OCI-LY1 (cell line): Measurements from ENCODE around the gene TGFB2.

Experiments used
- H2AFZ ChIP-seq: fragments of 200-600 bp; sonication (generic), shearing (Covaris generic); 2 replicates; pipeline ENCODE4 v1.6.0; 2014; ENCODE audit warnings: antibody characterized with exemption, mild to moderate bottlenecking, low read length
- H3F3A ChIP-seq: fragments of 200-600 bp; sonication (generic), shearing (Covaris generic); 2 replicates; pipeline ENCODE4 v1.6.0; 2014; ENCODE audit warnings: mild to moderate bottlenecking, antibody characterized with exemption, low read length, moderate library complexity; ENCODE audit not compliant: insufficient read depth
- H3K27ac ChIP-seq: fragments of 200-600 bp; sonication (generic); 2 replicates; pipeline ENCODE4 v1.5.1; 2014; ENCODE audit warnings: low read length, mixed run types, mild to moderate bottlenecking, low read depth; ENCODE audit not compliant: poor library complexity, severe bottlenecking
- H3K27me3 ChIP-seq: fragments of 200-600 bp; sonication (generic); 2 replicates; pipeline ENCODE4 v1.6.0; 2014; ENCODE audit warnings: antibody characterized with exemption, mild to moderate bottlenecking, low read length, moderate library complexity; ENCODE audit not compliant: insufficient read depth
- H3K36me3 ChIP-seq: fragments of 200-600 bp; sonication (generic); 2 replicates; pipeline ENCODE4 v1.6.1; 2014; ENCODE audit warnings: mild to moderate bottlenecking, antibody characterized with exemption, low read length, moderate library complexity, mixed read lengths; ENCODE audit not compliant: insufficient read depth
- H3K4me1 ChIP-seq: fragments of 200-600 bp; sonication (generic); 2 replicates; pipeline ENCODE4 v1.5.1; 2014; ENCODE audit warnings: mild to moderate bottlenecking, low read length, moderate library complexity; ENCODE audit not compliant: insufficient read depth, severe bottlenecking
- H3K4me2 ChIP-seq: fragments of 200-600 bp; sonication (generic), shearing (Covaris generic); 2 replicates; pipeline ENCODE4 v1.6.1; 2014; ENCODE audit warnings: low read length
- H3K4me3 ChIP-seq: fragments of 200-600 bp; sonication (generic); 2 replicates; pipeline ENCODE4 v1.5.1; 2014; ENCODE audit warnings: low read length, low read depth, mild to moderate bottlenecking, mixed read lengths; ENCODE audit not compliant: poor library complexity, severe bottlenecking
- H3K79me2 ChIP-seq: fragments of 200-600 bp; shearing (Covaris generic); 2 replicates; pipeline ENCODE4 v1.6.1; 2016; ENCODE audit warnings: mixed run types, low read length, mixed read lengths; ENCODE audit not compliant: insufficient read depth
- H3K9ac ChIP-seq: fragments of 200-600 bp; sonication (generic), shearing (Covaris generic); 2 replicates; pipeline ENCODE4 v1.6.1; 2014; ENCODE audit warnings: mild to moderate bottlenecking, low read length, mixed read lengths
- H3K9me2 ChIP-seq: fragments of 200-600 bp; sonication (generic), shearing (Covaris generic); 2 replicates; pipeline ENCODE4 v1.6.1; 2014; ENCODE audit warnings: low read depth, mild to moderate bottlenecking, low read length, mixed read lengths
- H3K9me3 ChIP-seq: fragments of 200-600 bp; shearing (Covaris generic); 2 replicates; pipeline ENCODE4 v1.6.1; 2014; ENCODE audit warnings: low read length, mixed read lengths
- H4K20me1 ChIP-seq: fragments of 200-600 bp; sonication (generic), shearing (Covaris generic); 2 replicates; pipeline ENCODE4 v1.6.0; 2016; ENCODE audit warnings: mild to moderate bottlenecking, low read length; ENCODE audit not compliant: insufficient read depth
- CTCF ChIP-seq: fragments of 200-600 bp; sonication (generic), shearing (Covaris generic); IDR thresholded peaks from 2 replicates; pipeline ENCODE4 v1.5.1; 2017; ENCODE audit warnings: mild to moderate bottlenecking, antibody characterized with exemption, low read length, moderate library complexity, mixed read lengths
- EZH2 ChIP-seq: fragments of 200-600 bp; sonication (generic), shearing (Covaris generic); IDR thresholded peaks from 2 replicates; pipeline ENCODE4 v1.8.0; 2017; ENCODE audit warnings: borderline replicate concordance, mixed run types, mild to moderate bottlenecking, antibody characterized with exemption, low read length, moderate library complexity, mixed read lengths

Gene TGFB2

DNA sequence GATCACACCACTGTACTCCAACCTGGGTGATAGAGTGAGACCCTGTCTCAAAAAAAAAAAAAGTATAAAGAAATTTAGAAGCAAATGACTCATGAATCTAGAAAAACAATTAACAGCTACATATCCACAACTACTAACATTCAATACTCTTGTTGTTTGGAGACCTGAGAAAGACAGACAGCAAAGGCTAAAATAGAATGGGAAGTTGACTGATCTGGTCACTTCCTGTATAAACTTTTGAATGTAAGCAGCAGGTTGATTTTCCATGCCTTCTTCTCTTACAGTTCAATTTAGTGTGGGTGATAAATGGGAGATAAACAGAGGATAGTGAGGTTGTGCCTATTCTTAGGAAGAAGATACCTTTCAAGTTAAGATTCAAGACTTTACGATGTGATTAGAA is 85.2 kb downstream of the TGFB2 start:
- Histone ChIP-seq H3K27ac (no peak overlapping the region), H2AFZ (no peak overlapping the region), H3K9me3 (no peaks in the 10 kb centered on the region), H3F3A (no peaks in the 10 kb centered on the region), H4K20me1 (no peaks in the 10 kb centered on the region), H3K36me3 (no peaks in the 10 kb centered on the region), H3K27me3 (no peaks in the 10 kb centered on the region), H3K4me2 (no peak overlapping the region), H3K4me3 (no peak overlapping the region), H3K79me2 (no peaks in the 10 kb centered on the region), H3K4me1 (no peaks in the 10 kb centered on the region), H3K9me2 (no peaks in the 10 kb centered on the region), H3K9ac (no peak overlapping the region)
- TF ChIP-seq EZH2 (no peak), CTCF (no peak)

DNA sequence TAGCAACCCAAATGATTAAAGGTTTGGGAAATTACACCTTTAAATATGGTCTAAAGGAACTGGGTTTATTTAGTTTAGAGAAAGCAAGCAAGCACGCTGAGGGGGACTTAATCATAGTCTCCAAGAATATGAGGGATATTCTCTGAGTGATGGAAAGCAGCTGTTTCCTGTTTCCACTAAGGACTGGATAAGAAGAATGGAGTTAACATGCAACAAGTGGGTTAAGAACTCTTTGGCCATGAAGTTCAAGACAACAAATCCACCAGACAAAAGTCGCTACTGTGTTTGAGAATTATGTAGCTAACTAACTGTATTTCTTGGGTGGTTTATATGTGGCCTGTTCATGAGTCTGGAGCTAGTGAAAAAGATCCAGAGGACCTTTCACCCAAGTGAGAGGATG is 85.7 kb downstream of the TGFB2 start:
- Histone ChIP-seq H2AFZ (no peak overlapping the region), H3K9me2 (no peaks in the 10 kb centered on the region), H3K9me3 (no peaks in the 10 kb centered on the region), H3K4me2 (no peak overlapping the region), H3K27me3 (no peaks in the 10 kb centered on the region), H3F3A (no peaks in the 10 kb centered on the region), H3K9ac (no peak overlapping the region), H3K27ac (no peak overlapping the region), H3K4me1 (no peaks in the 10 kb centered on the region), H3K36me3 (no peaks in the 10 kb centered on the region), H3K4me3 (no peak overlapping the region), H3K79me2 (no peaks in the 10 kb centered on the region), H4K20me1 (no peaks in the 10 kb centered on the region)
- TF ChIP-seq CTCF (no peak), EZH2 (no peak)

- Histone ChIP-seq H3K36me3 (no peaks in the 10 kb centered on the region), H2AFZ (no peak overlapping the region), H4K20me1 (no peaks in the 10 kb centered on the region), H3K4me3 (no peak overlapping the region), H3K9me2 (no peaks in the 10 kb centered on the region), H3F3A (no peaks in the 10 kb centered on the region), H3K4me2 (no peak overlapping the region), H3K9ac (no peak overlapping the region), H3K27ac (no peak overlapping the region), H3K27me3 (no peaks in the 10 kb centered on the region), H3K79me2 (no peaks in the 10 kb centered on the region), H3K9me3 (no peaks in the 10 kb centered on the region), H3K4me1 (no peaks in the 10 kb centered on the region)
- no peak for TF ChIP-seq EZH2
- TF ChIP-seq CTCF = no peak
Measured at GRCh38 chr1:218431476-218431875, 86.3 kb downstream of the TGFB2 start.
